ENCODE measurements around the gene PPFIA1.

Gene PPFIA1

GRCh38 chr11:70409437-70409836 lies 138.9 kb downstream of the PPFIA1 start:
- TF ChIP-seq CTCF (conservative IDR thresholded peaks at IDR 0.05; ENCODE audit: control insufficient read depth, insufficient read depth, low read depth, low read length) = no peak
- H3K4me3 ChIP-seq (ENCODE audit: control insufficient read depth, low read depth, low read length) = no peak overlapping the region
- DNase-seq (ENCODE audit: low read depth) = no peak

GRCh38 chr11:70409871-70410270 lies 139.4 kb downstream of the PPFIA1 start:
- TF ChIP-seq CTCF (conservative IDR thresholded peaks at IDR 0.05; ENCODE audit: control insufficient read depth, insufficient read depth, low read depth, low read length) = no peak
- H3K4me3 ChIP-seq (ENCODE audit: control insufficient read depth, low read depth, low read length) = no peak overlapping the region
- DNase-seq (ENCODE audit: low read depth) = no peak

GRCh38 chr11:70410276-70411205 lies 140.1 kb downstream of the PPFIA1 start:
- TF ChIP-seq CTCF (conservative IDR thresholded peaks at IDR 0.05; ENCODE audit: control insufficient read depth, insufficient read depth, low read depth, low read length) = no peak
- DNase-seq (ENCODE audit: low read depth) = no peak
- H3K4me3 ChIP-seq (ENCODE audit: control insufficient read depth, low read depth, low read length) = no peak overlapping the region

- no peak for TF ChIP-seq CTCF (conservative IDR thresholded peaks at IDR 0.05; ENCODE audit: control insufficient read depth, insufficient read depth, low read depth, low read length)
- no peak overlapping the region for H3K4me3 ChIP-seq (ENCODE audit: control insufficient read depth, low read depth, low read length)
- DNase-seq (ENCODE audit: low read depth) = no peak
Observed at GRCh38 chr11:70411713-70412452, 141.4 kb downstream of the PPFIA1 start.

GRCh38 chr11:70413151-70413550 lies 142.7 kb downstream of the PPFIA1 start:
- TF ChIP-seq CTCF (conservative IDR thresholded peaks at IDR 0.05; ENCODE audit: control insufficient read depth, insufficient read depth, low read depth, low read length) = no peak
- DNase-seq (ENCODE audit: low read depth) = no peak
- no peak overlapping the region for H3K4me3 ChIP-seq (ENCODE audit: control insufficient read depth, low read depth, low read length)

- no peak for DNase-seq (ENCODE audit: low read depth)
- H3K4me3 ChIP-seq (ENCODE audit: control insufficient read depth, low read depth, low read length) = no peak overlapping the region
- no peak for TF ChIP-seq CTCF (conservative IDR thresholded peaks at IDR 0.05; ENCODE audit: control insufficient read depth, insufficient read depth, low read depth, low read length)
Observed at GRCh38 chr11:70414341-70415100, 144.0 kb downstream of the PPFIA1 start.
